ENCODE data around the gene SPSB4.
A peak's percentile ranks its signal among the peaks of the same experiment; 100 is the strongest.

GRCh38 chr3:141192345-141192744 is 141.2 kb downstream of the SPSB4 start:
- TF ChIP-seq TSHZ1 (CRISPR knock-in tag; IDR thresholded peaks at IDR 0.05) (no peak), CTCF (IDR thresholded peaks at IDR 0.05 in 2 of 3, conservative IDR thresholded peaks at IDR 0.05 in 1 of 3; ENCODE audit: insufficient read depth in 2 of 3, low read depth in 1 of 3, low read length in 3 of 3) (peak; percentile 99 to 100 (median 99)), POLR2A (conservative IDR thresholded peaks at IDR 0.05) (no peak), PBX2 (CRISPR knock-in tag; IDR thresholded peaks at IDR 0.05; ENCODE audit: low read depth) (no peak), PBX2 (tag; conservative IDR thresholded peaks at IDR 0.05; ENCODE audit: low read depth) (no peak), BHLHE40 (IDR thresholded peaks at IDR 0.05; ENCODE audit: low read length) (no peak), USF1 (CRISPR knock-in tag; IDR thresholded peaks at IDR 0.05) (no peak)
